SH-SY5Y (cell line): ENCODE data around the gene ACADSB.

Source experiments
- GATA2 ChIP-seq: IDR thresholded peaks from 2 replicates; pipeline ENCODE4 v1.6.1; 2011; ENCODE audit warnings: mild to moderate bottlenecking, low read depth, low read length
- GATA3 ChIP-seq: IDR thresholded peaks from 2 replicates; pipeline ENCODE4 v1.6.1; 2011; ENCODE audit warnings: low read depth, mild to moderate bottlenecking, low read length, moderate library complexity

DNA sequence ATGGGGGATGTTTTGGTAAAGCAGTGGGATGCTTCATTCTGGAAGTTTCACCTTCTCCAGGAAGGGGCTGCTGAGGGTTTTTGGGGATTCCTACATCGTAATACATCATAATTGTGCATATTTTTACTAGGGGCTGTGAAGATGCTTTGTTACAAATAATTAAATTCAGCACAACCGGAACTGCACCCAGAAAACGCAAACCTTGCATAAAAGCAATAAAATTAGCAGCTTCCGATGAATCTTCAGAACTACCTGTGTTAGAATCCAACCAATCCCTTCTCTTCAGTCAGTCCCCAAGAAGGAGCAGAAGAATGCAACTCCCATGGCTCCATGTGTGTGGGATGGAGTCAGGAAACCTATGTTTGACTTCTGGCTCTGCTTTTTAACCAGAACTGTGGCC is 78.5 kb downstream of the ACADSB start:
- TF ChIP-seq GATA3 = no peak
- TF ChIP-seq GATA2 = no peak
